Thyroid gland (tissue), 4 donors: ENCODE data around the gene EXOC3. TPM values are rescaled to one million over a fixed set of nuclear protein-coding genes. Genes with fewer than 3 reads are reported as not detected.

ENCODE experiments used
- DNase-seq, 2 donors: peaks; one replicate each; pipeline ENCODE4 v3.0.0-alpha.2; 2019
- H3K27ac ChIP-seq, 3 donors: fragments of 200-600 bp; sonication (generic); 1 replicate in 2 of 3; 2 replicates in 1 of 3; pipeline ENCODE4 v1.5.1; 2016 to 2019; ENCODE audit warnings: mild to moderate bottlenecking in 1 of 3, moderate library complexity in 1 of 3
- H3K27me3 ChIP-seq: fragments of 200-600 bp; sonication (generic); one replicate; pipeline ENCODE4 v1.5.1; 2019
- H3K36me3 ChIP-seq, 2 donors: fragments of 200-600 bp; sonication (generic); one replicate each; pipeline ENCODE4 v1.5.1; 2016 to 2019
- H3K4me1 ChIP-seq, 2 donors: fragments of 200-600 bp; sonication (generic); one replicate each; pipeline ENCODE4 v1.5.1; 2017 to 2019
- H3K4me3 ChIP-seq, 3 donors: fragments of 200-600 bp; sonication (generic); replicated peaks in 1 of 3; 1 replicate in 2 of 3; 2 replicates in 1 of 3; pipeline ENCODE4 v1.5.1; 2016; ENCODE audit warnings: mild to moderate bottlenecking in 1 of 3
- H3K9me3 ChIP-seq: fragments of 200-600 bp; sonication (generic); one replicate; pipeline ENCODE4 v1.5.1; 2017
- CTCF ChIP-seq, 6 experiments: fragments of 200-600 bp in 3 of 6; fragments of 450-650 bp in 3 of 6; sonication (generic) in 3 of 6; IDR thresholded peaks; one replicate each; pipeline ENCODE4 v1.5.1; 2016 to 2019; ENCODE audit warnings: antibody characterized with exemption in 6 of 6, mild to moderate bottlenecking in 2 of 6, inconsistent platforms in 1 of 6, moderate library complexity in 1 of 6
- POLR2A ChIP-seq, 2 donors: fragments of 450-650 bp; IDR thresholded peaks; one replicate each; pipeline ENCODE4 v1.6.1; 2017; ENCODE audit warnings: antibody characterized with exemption in 2 of 2, mild to moderate bottlenecking in 2 of 2, moderate library complexity in 1 of 2
- WGBS, 2 donors: methylation state at CpG; one replicate each; pipeline ENCODE4 v1.1.5; 2017; 5-methylcytosine and 5-hydroxymethylcytosine counted together
- intact Hi-C: fragments of 100-400 bp; cut with DNase I; formaldehyde crosslinking; loops from one replicate; pipeline ENCODE4 v1.15.1; 2023
- total RNA-seq, 4 donors: library from RNA; depleted of rRNA; stranded (reverse); fragments of >200 nt; gene quantifications; one replicate each; pipeline ENCODE4 v1.2.3, GENCODE V29; 2016

EXOC3 gene
- total RNA-seq, 4 donors from 2014 or later = 39.7 to 49.6 (median 45.0) TPM

DNA sequence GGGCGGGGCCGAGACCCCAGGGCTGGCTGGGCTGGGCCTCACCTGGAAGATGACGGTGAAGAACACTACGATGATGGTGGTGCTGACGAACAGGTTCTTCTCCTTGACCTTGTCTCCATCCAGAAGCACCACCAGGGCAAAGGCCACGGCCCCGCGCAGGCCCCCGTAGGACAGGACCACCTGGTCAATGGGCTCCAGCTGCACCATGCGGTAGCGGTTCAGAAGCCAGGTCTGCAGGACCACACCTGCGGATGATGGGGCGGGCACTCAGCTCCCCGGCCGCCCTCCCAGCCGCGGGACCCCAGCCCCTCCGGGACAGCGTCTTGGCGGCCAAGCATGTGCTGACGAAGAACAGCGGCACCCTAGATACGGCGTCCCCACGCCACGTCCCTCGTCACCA is 39.5 kb downstream of the EXOC3 start:
- H3K36me3 ChIP-seq = no peaks in the 10 kb centered on the region
- intact Hi-C loops = no loop called here
- DNase-seq = no peak
- no peaks in the 10 kb centered on the region for H3K4me1 ChIP-seq
- TF ChIP-seq CTCF (IDR thresholded peaks at IDR 0.05) = no peak
- no peak for TF ChIP-seq POLR2A (IDR thresholded peaks at IDR 0.05)
- no peaks in the 10 kb centered on the region for H3K9me3 ChIP-seq
- no peak overlapping the region for H3K4me3 ChIP-seq
- H3K27ac ChIP-seq = no peak overlapping the region
- 80 to 93% methylated on average over 5 to 25 of the region's 27 CpGs for WGBS, 2 donors
- H3K27me3 ChIP-seq = peaks cover 11% of the 10 kb centered on the region

DNA sequence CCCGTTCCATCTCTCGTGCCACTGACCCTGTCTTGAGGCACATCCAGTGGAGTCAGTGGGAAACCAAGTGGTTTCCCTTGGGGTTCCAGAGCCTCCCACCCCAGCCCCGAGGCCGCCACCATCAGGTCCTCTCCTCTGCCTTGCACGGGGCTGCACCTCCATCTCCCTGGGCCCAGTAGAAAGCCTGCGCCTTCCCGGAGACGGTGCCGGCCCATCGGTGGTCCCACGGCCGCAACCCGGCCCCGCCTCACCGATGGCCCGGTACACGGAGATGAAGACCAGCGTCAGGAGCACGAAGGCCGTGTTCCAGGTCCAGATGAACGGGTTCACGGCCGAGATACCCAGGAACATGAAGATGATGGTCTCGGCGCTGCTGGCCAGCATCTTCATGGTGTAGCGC is 40.0 kb downstream of the EXOC3 start:
- H3K36me3 ChIP-seq = no peaks in the 10 kb centered on the region
- no peak for TF ChIP-seq CTCF (IDR thresholded peaks at IDR 0.05)
- TF ChIP-seq POLR2A (IDR thresholded peaks at IDR 0.05) = no peak
- WGBS, 2 donors = 92 to 98% methylated on average over 8 to 15 of the region's 26 CpGs
- no peak overlapping the region for H3K27ac ChIP-seq
- H3K9me3 ChIP-seq = no peaks in the 10 kb centered on the region
- intact Hi-C loops = no loop called here
- H3K27me3 ChIP-seq = peaks cover 11% of the 10 kb centered on the region
- no peaks in the 10 kb centered on the region for H3K4me1 ChIP-seq
- no peak for DNase-seq
- no peak overlapping the region for H3K4me3 ChIP-seq

DNA sequence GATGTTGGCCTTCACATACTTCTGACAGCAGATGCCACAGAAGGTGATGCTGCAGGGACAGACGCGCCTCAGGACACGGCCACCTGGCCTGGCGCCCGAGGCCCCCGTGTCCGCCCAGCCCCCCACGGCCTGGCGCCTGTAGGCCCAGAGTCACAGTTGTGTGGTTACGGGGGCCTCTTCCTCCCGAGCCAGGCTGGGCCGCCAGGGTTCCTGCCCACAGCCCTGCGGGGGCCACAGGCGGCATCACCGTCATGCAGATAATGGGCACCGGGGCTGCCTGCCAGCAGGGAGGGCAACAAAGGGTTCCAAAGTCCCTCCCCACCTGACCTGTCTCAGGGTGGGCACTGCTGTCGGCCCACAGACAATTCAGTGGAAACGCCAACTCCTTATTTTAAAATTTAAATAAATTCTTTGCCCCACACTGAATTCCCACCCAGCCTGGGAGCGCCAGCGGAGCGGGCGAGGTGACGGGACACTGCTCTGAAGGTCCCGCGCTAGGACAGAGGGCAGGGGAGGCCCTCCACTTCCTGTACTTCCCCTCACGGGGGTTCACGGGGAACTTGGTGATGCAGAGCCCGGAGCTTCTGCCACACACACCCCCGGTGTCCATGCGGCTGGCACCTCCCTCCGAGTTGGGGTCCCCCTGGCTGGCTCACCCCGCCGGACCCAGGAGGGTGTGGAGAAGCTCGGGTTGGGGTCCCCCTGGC is 40.6 kb downstream of the EXOC3 start:
- H3K4me3 ChIP-seq = no peak overlapping the region
- H3K4me1 ChIP-seq = no peaks in the 10 kb centered on the region
- no peak for TF ChIP-seq CTCF (IDR thresholded peaks at IDR 0.05)
- no peak for TF ChIP-seq POLR2A (IDR thresholded peaks at IDR 0.05)
- intact Hi-C loops = no loop called here
- WGBS, 2 donors = 88 to 93% methylated on average over 19 to 27 of the region's 34 CpGs
- no peaks in the 10 kb centered on the region for H3K36me3 ChIP-seq
- H3K27ac ChIP-seq = no peak overlapping the region
- no peak for DNase-seq
- H3K27me3 ChIP-seq = peaks cover 11% of the 10 kb centered on the region
- no peaks in the 10 kb centered on the region for H3K9me3 ChIP-seq

- Histone ChIP-seq H3K9me3 (no peaks in the 10 kb centered on the region), H3K4me3 (no peak overlapping the region), H3K4me1 (no peaks in the 10 kb centered on the region), H3K27me3 (peaks cover 4% of the 10 kb centered on the region), H3K27ac (no peak overlapping the region), H3K36me3 (no peaks in the 10 kb centered on the region)
- DNase-seq = no peak
- TF ChIP-seq POLR2A (IDR thresholded peaks at IDR 0.05) = no peak
- no peak for TF ChIP-seq CTCF (IDR thresholded peaks at IDR 0.05)
- 90 to 91% methylated on average over 18 to 24 of the region's 24 CpGs for WGBS, 2 donors
- intact Hi-C loops = no loop called here
These were observed 41.6 kb downstream of the EXOC3 start for GRCh38 chr5:484556-484955.

GRCh38 chr5:485113-485945 is 42.4 kb downstream of the EXOC3 start:
- intact Hi-C loops = no loop called here
- no peaks in the 10 kb centered on the region for H3K9me3 ChIP-seq
- no peak for DNase-seq
- no peaks in the 10 kb centered on the region for H3K4me1 ChIP-seq
- no peaks in the 10 kb centered on the region for H3K36me3 ChIP-seq
- TF ChIP-seq CTCF (IDR thresholded peaks at IDR 0.05) = no peak
- TF ChIP-seq POLR2A (IDR thresholded peaks at IDR 0.05) = no peak
- no peaks in the 10 kb centered on the region for H3K27me3 ChIP-seq
- H3K27ac ChIP-seq = no peak overlapping the region
- H3K4me3 ChIP-seq = no peak overlapping the region
- WGBS, 2 donors = 63 to 80% methylated on average over 25 to 29 of the region's 29 CpGs
